PC-9 (cell line): ENCODE results near the gene CLIP1.

Experiments
- EZH2 ChIP-seq: fragments of 200-600 bp; sonication (generic); IDR thresholded peaks from 2 replicates; pipeline ENCODE4 v1.8.0; 2017; ENCODE audit warnings: antibody characterized with exemption, low read depth
- TF ChIP-seq, protein P1 (sequence below): fragments of 200-600 bp; sonication (generic); conservative IDR thresholded peaks from 2 replicates; pipeline ENCODE4 v1.6.1; 2017; ENCODE audit warnings: mixed run types, antibody characterized with exemption, mild to moderate bottlenecking, moderate library complexity

DNA sequence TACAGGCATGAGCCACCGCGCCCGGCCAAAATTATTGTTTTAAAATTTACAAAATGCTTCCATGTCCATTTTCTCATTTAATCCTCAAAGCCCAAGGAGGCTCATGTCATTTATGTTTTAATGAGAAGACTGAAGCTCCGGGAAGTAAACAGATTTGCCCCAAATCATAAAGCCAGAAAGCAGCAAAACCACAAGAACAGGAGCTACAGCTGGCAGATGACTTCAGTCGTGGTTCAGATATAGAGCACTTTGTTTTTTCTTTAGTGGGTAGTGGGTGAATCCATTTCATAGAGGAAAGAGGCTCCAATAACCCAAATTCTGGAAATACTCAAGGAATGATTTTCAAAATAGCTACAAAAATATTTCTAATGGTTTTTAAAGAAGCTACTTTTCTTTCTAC is 110.8 kb downstream of the CLIP1 start:
- TF ChIP-seq, protein P1, sequence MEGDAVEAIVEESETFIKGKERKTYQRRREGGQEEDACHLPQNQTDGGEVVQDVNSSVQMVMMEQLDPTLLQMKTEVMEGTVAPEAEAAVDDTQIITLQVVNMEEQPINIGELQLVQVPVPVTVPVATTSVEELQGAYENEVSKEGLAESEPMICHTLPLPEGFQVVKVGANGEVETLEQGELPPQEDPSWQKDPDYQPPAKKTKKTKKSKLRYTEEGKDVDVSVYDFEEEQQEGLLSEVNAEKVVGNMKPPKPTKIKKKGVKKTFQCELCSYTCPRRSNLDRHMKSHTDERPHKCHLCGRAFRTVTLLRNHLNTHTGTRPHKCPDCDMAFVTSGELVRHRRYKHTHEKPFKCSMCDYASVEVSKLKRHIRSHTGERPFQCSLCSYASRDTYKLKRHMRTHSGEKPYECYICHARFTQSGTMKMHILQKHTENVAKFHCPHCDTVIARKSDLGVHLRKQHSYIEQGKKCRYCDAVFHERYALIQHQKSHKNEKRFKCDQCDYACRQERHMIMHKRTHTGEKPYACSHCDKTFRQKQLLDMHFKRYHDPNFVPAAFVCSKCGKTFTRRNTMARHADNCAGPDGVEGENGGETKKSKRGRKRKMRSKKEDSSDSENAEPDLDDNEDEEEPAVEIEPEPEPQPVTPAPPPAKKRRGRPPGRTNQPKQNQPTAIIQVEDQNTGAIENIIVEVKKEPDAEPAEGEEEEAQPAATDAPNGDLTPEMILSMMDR: no peak
- no peak for TF ChIP-seq EZH2
